Caki2 (cell line): ENCODE measurements around the gene ARFGEF3. TPM values are rescaled to one million over a fixed set of nuclear protein-coding genes. Genes with fewer than 3 reads are reported as not detected.

ENCODE experiments used
- total RNA-seq: library from RNA; depleted of rRNA; stranded (reverse); fragments of >200 nt; shearing (Covaris generic); gene quantifications from 2 replicates; pipeline ENCODE4 v1.2.3, GENCODE V29; 2014; ENCODE audit warnings: low replicate concordance; rRNA removed

Gene ARFGEF3
- total RNA-seq, 1 experiment from 2014 or later: 5.5 TPM

Other genes starting within 250 kb of the ARFGEF3 start
- 229 and 255 TPM in 2 replicates for gene PERP, start 54.5 kb upstream of the ARFGEF3 start, total RNA-seq
- gene PBOV1, start 56.6 kb downstream of the ARFGEF3 start, total RNA-seq: not detected in 2 replicates
- gene SMIM28, start 216.0 kb downstream of the ARFGEF3 start, total RNA-seq: not detected in 2 replicates
- 96.3 and 103 TPM in 2 replicates for gene HEBP2, start 242.3 kb downstream of the ARFGEF3 start, total RNA-seq